Endothelial cell of umbilical vein (primary cell): ENCODE measurements around the gene MINDY3. TPM values are rescaled to one million over a fixed set of nuclear protein-coding genes. Genes with fewer than 3 reads are reported as not detected.

ENCODE experiments used
- BruUV-seq: library from RNA; stranded (reverse); fragments of 400-500 nt; replicated peaks from 2 replicates; lab custom pipeline; 2021; lab: Mats Ljungman, UMichigan
- CTCF ChIA-PET: fragments of 300-600, 350-600 bp; sonication (Branson Sonifier 250); formaldehyde crosslinking; loops from one replicate; lab custom pipeline; 2021; ENCODE audit warnings: antibody characterized with exemption, inconsistent platforms; lab: Charles Lee
- POLR2A ChIA-PET: fragments of 300-600, 350-600 bp; sonication (Branson Sonifier 250); formaldehyde crosslinking; loops from one replicate; lab custom pipeline; 2021; ENCODE audit warnings: antibody characterized with exemption, inconsistent platforms; lab: Charles Lee
- DNase-seq: peaks from one replicate; pipeline ENCODE4 v3.0.0-alpha.2; 2011; ENCODE audit warnings: low read depth, low spot score
- FAIRE-seq: peaks from 2 replicates; lab custom pipeline; 2011; peaks lifted over from hg19 to GRCh38; lab: Jason Lieb, UNC
- H2AFZ ChIP-seq: 2 replicates; pipeline ENCODE4 v1.6.0; 2012; ENCODE audit warnings: low read depth, low read length, control low read depth, inconsistent platforms
- H3K27ac ChIP-seq: 2 replicates; pipeline ENCODE4 v1.5.1; 2011; ENCODE audit warnings: low read depth, mild to moderate bottlenecking, control low read depth, low read length, moderate library complexity; ENCODE audit not compliant: insufficient read depth
- H3K27me3 ChIP-seq, 2 experiments: 2 replicates each; pipeline versions ENCODE4 v1.6.0 to v1.6.1; 2011; ENCODE audit warnings: low read length in 2 of 2, mixed read lengths in 1 of 2; ENCODE audit not compliant: control insufficient read depth in 2 of 2, insufficient read depth in 2 of 2
- H3K36me3 ChIP-seq, 2 experiments: 2 replicates in 1 of 2; 3 replicates in 1 of 2; pipeline ENCODE4 v1.5.1; 2011; ENCODE audit warnings: low read length in 2 of 2, mild to moderate bottlenecking in 1 of 2, moderate library complexity in 1 of 2; ENCODE audit not compliant: control insufficient read depth in 2 of 2, insufficient read depth in 2 of 2; ENCODE audit errors: extremely low read depth in 1 of 2
- H3K4me1 ChIP-seq: 3 replicates; pipeline ENCODE4 v1.5.1; 2011; ENCODE audit warnings: mild to moderate bottlenecking, low read length; ENCODE audit not compliant: control insufficient read depth, insufficient read depth; ENCODE audit errors: extremely low read depth
- H3K4me2 ChIP-seq: 2 replicates; pipeline ENCODE4 v1.6.1; 2011; ENCODE audit warnings: low read length, control low read depth, mixed read lengths; ENCODE audit not compliant: insufficient read depth
- H3K4me3 ChIP-seq, 3 experiments: fragments of 200-600 bp in 1 of 3; sonication (generic), shearing (Covaris generic) in 1 of 3; replicated peaks in 1 of 3; 2 replicates each; pipeline ENCODE4 v1.5.1; 2011 to 2016; ENCODE audit warnings: control low read depth in 3 of 3, low read length in 3 of 3, mild to moderate bottlenecking in 2 of 3, inconsistent platforms in 1 of 3, low read depth in 1 of 3, moderate library complexity in 1 of 3; ENCODE audit not compliant: insufficient read depth in 1 of 3
- H3K79me2 ChIP-seq: 2 replicates; pipeline ENCODE4 v1.6.0; 2012; ENCODE audit warnings: low read length, inconsistent platforms; ENCODE audit not compliant: control insufficient read depth, insufficient read depth
- H3K9ac ChIP-seq: replicated peaks from 2 replicates; pipeline ENCODE3; 2011; ENCODE audit warnings: low read length, control low read depth; ENCODE audit not compliant: insufficient read depth; ENCODE audit errors: extremely low read depth
- H3K9me1 ChIP-seq: replicated peaks from 3 replicates; pipeline ENCODE4 v1.6.0; 2011; ENCODE audit warnings: mild to moderate bottlenecking, low read length; ENCODE audit not compliant: control insufficient read depth, insufficient read depth; ENCODE audit errors: extremely low read depth
- H3K9me3 ChIP-seq: replicated peaks from 2 replicates; pipeline ENCODE4 v1.5.1; 2012; ENCODE audit warnings: low read length, inconsistent platforms; ENCODE audit not compliant: control insufficient read depth, insufficient read depth
- H4K20me1 ChIP-seq: replicated peaks from 2 replicates; pipeline ENCODE3; 2011; ENCODE audit warnings: mild to moderate bottlenecking, low read length; ENCODE audit not compliant: control insufficient read depth, insufficient read depth; ENCODE audit errors: extremely low read depth
- FOS ChIP-seq: IDR thresholded peaks from 2 replicates; pipeline ENCODE4 v1.6.1; 2011; ENCODE audit warnings: mild to moderate bottlenecking, low read length, moderate library complexity, borderline replicate concordance; ENCODE audit not compliant: insufficient read depth
- GATA2 ChIP-seq: IDR thresholded peaks from 2 replicates; pipeline ENCODE4 v1.7.0; 2011; ENCODE audit warnings: low read depth, mild to moderate bottlenecking, moderate library complexity, mixed read lengths, low read length; ENCODE audit not compliant: insufficient read length, insufficient read depth
- MYC ChIP-seq: IDR thresholded peaks from one replicate; pipeline ENCODE4 v1.6.1; 2011; ENCODE audit warnings: mild to moderate bottlenecking, low read depth, low read length
- POLR2A ChIP-seq: IDR thresholded peaks from 2 replicates; pipeline ENCODE4 v1.6.1; 2012; ENCODE audit warnings: low read depth, mild to moderate bottlenecking, control low read depth, low read length
- POLR2AphosphoS5 ChIP-seq: IDR thresholded peaks from 2 replicates; pipeline ENCODE4 v1.6.1; 2012; ENCODE audit warnings: low read depth, mild to moderate bottlenecking, control low read depth, low read length, moderate library complexity; ENCODE audit not compliant: insufficient read depth
- dilution Hi-C: fragments of 300-500 bp; cut with MboI; formaldehyde crosslinking; loops from one replicate; pipeline ENCODE4 v1.15.0; 2019; ENCODE audit warnings: low sequenced_read_pairs; ENCODE audit not compliant: extremely low pct_ligation_motif_present
- intact Hi-C: fragments of 100-400 bp; cut with micrococcal nuclease; formaldehyde crosslinking; loops from one replicate; pipeline ENCODE4 v1.10.0; 2022
- polyA plus RNA-seq, 4 experiments: library from polyadenylated mRNA; depleted of rRNA in 3 of 4; stranded (reverse) in 3 of 4; unstranded in 1 of 4; fragments of >200 nt; gene quantifications; 2 replicates each; pipeline versions ENCODE4 v1.2.1 to v1.2.3, GENCODE V29; 2011 to 2012; ENCODE audit warnings: missing spikeins in 1 of 4
- total RNA-seq: library from RNA; stranded (reverse); gene quantifications from 2 replicates; pipeline ENCODE4 v1.2.3, GENCODE V29; 2021
- TF ChIP-seq, protein P1 (sequence below), 2 donors: IDR thresholded peaks; 1 replicate in 1 of 2; 2 replicates in 1 of 2; pipeline ENCODE4 v1.5.1; 2011; ENCODE audit warnings: low read length in 2 of 2, mild to moderate bottlenecking in 2 of 2, moderate library complexity in 2 of 2, control low read depth in 1 of 2, inconsistent platforms in 1 of 2, low read depth in 1 of 2; ENCODE audit not compliant: insufficient read depth in 1 of 2; ENCODE audit errors: extremely low read depth in 1 of 2
- TF ChIP-seq, protein P2 (sequence below): IDR thresholded peaks from 2 replicates; pipeline ENCODE4 v1.6.1; 2011; ENCODE audit not compliant: insufficient read depth, insufficient read length

The MINDY3 gene
- total and polyA plus RNA-seq, 2 donors (not counting 3 experiments of a cell fraction or from before 2014, with no cell fraction given) = 7.5 to 20.2 TPM

DNA sequence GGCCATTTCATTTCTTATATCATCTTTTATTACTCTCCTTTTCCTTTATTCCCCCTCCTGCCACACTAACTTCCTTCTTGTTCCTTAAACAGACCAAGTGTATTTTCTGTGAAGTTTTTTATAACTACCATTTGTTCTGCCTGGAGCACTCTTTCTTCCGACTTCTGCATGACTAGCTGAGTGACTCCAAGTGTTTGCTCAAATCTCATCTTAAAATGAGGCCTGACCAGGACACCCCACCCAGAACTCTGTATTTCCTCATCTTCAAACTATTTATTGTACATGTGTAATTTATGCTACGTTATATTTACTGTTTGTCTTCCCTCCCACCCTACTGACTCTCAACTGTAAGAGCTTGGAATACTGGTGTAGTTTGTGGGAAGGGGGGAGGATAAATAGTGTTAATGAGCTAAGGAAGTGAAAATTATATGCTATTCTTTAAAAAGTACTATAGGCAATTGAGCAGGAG is 3.2 kb downstream of the MINDY3 start:
- CTCF ChIA-PET = interaction anchor here (1.0 to 3.6 kb wide), 3 partner anchors 14 to 56 kb away, joined by 3 to 14 read pairs (median 3); no protein-coding TSS in a partner anchor
- intact Hi-C loops = no loop called here
- Histone ChIP-seq H3K36me3 (peaks cover 0 to 2% of the 10 kb centered on the region in 2 experiments), H3K9me1 (no peaks in the 10 kb centered on the region), H3K79me2 (peaks cover 49% of the 10 kb centered on the region), H3K4me2 (no peak overlapping the region), H4K20me1 (peaks cover 4% of the 10 kb centered on the region), H2AFZ (no peak overlapping the region), H3K27ac (no peak overlapping the region), H3K4me3 (no peak overlapping the region), H3K4me1 (peaks cover 21% of the 10 kb centered on the region), H3K27me3 (no peaks in the 10 kb centered on the region), H3K9ac (no peak overlapping the region), H3K9me3 (no peaks in the 10 kb centered on the region)
- DNase-seq (no peak), FAIRE-seq (no peak)
- TF ChIP-seq, protein P1, sequence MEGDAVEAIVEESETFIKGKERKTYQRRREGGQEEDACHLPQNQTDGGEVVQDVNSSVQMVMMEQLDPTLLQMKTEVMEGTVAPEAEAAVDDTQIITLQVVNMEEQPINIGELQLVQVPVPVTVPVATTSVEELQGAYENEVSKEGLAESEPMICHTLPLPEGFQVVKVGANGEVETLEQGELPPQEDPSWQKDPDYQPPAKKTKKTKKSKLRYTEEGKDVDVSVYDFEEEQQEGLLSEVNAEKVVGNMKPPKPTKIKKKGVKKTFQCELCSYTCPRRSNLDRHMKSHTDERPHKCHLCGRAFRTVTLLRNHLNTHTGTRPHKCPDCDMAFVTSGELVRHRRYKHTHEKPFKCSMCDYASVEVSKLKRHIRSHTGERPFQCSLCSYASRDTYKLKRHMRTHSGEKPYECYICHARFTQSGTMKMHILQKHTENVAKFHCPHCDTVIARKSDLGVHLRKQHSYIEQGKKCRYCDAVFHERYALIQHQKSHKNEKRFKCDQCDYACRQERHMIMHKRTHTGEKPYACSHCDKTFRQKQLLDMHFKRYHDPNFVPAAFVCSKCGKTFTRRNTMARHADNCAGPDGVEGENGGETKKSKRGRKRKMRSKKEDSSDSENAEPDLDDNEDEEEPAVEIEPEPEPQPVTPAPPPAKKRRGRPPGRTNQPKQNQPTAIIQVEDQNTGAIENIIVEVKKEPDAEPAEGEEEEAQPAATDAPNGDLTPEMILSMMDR (IDR thresholded peaks at IDR 0.05; ENCODE audit: extremely low read depth in 1 of 2, insufficient read depth in 1 of 2, low read depth in 1 of 2, low read length in 2 of 2) = no peak
- no peak for TF ChIP-seq FOS
- no peak for TF ChIP-seq MYC
- TF ChIP-seq POLR2A = no peak
- TF ChIP-seq, protein P2, sequence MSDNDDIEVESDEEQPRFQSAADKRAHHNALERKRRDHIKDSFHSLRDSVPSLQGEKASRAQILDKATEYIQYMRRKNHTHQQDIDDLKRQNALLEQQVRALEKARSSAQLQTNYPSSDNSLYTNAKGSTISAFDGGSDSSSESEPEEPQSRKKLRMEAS = no peak
- no peak for TF ChIP-seq POLR2AphosphoS5
- TF ChIP-seq GATA2 = no peak
- dilution Hi-C loops = no loop called here
- POLR2A ChIA-PET = no interaction called here
- no TSS peak for BruUV-seq
